NCI-H774 (cell line): Measurements from ENCODE around the gene CLSTN3.
"Not testable (repeated sequence)": the region's sequence is repeated elsewhere in the genome, so short reads cannot be mapped to it uniquely, and the experiment has no call there.

ENCODE experiments used
- DNase-seq: peaks from one replicate; lab custom pipeline; 2025; lab: John Stamatoyannopoulos, UW

The CLSTN3 gene

DNA sequence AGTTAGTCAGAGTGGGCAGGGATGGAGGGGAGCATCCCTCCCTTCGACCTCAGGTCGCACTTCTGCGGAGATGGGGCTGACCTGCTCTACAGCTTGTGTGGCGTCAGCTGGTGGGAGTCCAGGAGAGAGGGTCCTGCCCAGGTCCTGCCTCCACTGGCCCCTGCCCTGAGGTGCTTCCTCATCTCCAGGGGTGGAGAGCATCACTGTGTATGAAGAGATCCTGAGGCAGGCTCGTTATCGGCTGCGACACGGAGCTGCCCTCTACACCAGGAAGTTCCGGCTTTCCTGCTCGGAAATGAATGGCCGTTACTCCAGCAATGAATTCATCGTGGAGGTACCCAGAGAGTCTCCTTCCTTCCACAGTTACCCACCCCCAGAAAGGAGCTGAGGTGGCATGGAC is 20.2 kb downstream of the CLSTN3 start:
- no peak for DNase-seq

DNA sequence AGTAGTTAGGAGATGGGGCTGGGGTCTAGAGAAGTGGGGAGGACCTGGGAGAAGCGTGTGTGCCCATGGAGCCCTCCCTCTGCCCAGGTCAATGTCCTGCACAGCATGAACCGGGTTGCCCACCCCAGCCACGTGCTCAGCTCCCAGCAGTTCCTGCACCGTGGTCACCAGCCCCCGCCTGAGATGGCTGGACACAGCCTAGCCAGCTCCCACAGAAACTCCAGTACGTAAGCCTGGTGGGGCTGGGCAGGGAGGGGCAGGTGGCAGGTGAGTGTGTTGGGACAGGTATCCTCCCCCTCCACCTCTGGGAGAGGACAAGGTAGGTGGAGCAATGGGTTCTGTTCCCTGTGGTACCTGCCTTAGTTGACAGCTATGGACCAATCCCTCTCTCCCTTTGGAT is 20.7 kb downstream of the CLSTN3 start:
- DNase-seq = no peak

DNA sequence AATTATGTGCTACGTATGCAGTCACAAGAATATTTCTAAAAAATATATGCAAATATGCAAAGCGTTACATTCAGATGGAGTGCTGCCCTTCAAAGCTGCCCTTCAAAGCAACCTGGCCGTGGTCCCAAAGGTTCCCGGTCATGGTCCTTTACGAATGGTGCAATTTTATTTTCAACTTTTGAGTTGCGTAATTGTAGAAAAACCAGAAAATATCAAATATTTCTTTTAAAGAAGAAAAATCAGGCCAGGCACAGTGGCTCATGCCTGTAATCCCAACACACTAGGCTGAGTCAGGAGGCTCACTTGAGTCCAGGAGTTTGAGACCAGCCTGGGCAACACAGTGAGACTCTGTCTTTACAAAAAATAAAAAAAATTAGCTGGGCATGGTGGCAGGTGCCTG is 21.4 kb downstream of the CLSTN3 start:
- no peak for DNase-seq

DNA sequence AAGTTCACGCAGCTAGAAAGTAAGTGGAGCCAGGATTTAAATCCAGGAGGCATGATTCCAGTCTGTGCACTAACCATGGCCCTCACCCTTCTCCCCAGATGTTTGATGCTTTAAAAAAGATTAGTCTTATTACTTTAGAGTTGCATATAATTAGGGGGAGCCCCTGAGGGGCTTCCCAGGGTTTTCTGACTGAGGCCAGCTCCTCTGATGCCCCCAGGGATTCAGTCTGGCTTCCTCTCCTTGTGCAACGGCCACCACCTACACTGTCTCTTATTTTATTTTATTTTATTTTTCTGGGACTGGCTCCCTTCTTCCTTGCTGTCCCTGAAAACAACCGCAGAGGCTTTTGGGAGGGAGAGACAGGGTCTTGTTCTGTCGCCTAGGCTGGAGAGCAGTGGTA is 22.6 kb downstream of the CLSTN3 start:
- no peak for DNase-seq

DNA sequence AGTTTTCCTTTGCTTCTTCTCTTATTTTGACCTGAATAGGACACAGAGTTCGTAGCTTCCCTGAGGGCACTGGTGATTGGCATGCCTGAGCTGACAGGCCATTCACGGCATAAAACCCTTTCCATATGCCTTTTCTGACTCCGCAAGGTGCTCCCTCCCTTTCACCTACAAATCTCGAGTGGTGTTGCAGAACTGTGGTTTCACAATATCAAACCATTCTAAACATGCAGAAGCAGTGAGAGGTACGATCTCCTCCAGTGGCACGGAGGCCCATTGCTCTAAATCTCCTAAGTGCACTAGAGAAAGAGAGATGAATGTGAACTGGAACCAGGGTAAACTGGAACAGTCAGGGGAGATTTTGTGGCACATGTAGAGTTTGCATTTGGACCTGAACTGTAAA is 23.9 kb downstream of the CLSTN3 start:
- no peak for DNase-seq

DNA sequence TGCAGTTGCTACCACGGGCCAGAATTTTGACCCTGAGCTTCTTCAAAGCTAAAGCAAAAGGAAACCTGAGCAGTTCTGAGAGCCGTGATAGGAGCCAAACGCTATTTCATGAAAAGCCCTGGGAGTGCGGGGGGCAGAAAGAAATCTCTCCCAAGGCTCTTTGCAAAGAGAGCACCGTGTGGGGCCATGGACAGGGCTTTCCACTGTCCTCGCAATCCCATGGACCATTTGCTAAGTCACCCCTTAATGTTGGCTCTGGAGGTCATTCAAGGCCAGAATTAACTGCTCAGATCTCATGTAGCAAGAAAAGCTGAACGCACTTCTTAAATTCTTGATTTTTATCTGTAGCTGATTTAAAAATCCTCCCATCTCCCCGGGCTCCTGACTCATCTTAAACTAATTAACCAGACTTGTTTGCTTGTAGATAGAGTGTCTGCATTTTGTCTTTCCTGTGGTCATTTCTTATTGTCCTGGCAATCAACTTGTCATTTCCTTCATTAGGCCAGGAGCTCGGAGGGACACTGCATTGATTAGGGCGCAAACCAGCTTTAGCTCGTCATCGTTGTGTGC is 24.8 kb downstream of the CLSTN3 start:
- DNase-seq = no peak

DNA sequence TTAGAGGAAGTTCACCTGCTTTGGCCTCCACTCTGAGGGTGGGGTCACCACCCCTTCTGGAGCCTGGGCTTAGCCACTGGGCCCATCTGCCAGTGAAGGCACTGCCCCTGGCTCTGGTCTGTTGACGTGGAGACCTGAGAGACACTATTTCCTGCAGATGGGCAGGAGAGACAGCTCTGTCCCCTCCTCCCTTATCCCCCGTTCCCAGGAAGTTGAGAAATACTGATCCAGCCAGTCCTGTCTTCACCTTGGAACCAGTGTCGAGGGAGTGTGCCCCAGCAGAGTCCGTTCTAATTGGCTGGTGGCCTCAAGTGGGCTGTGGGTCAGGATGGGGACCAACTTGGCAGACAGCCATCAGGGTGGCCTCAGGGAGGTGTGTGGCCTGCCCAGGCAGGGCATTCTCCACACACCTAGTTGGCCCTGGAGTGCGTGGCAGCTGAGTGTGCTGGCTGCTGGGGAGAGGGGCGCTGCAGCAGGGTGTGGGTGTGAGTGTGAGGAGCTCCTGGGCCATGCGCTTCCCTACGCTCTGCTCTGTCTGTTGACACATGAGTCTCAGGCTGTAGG is 25.4 kb downstream of the CLSTN3 start:
- DNase-seq = no peak

DNA sequence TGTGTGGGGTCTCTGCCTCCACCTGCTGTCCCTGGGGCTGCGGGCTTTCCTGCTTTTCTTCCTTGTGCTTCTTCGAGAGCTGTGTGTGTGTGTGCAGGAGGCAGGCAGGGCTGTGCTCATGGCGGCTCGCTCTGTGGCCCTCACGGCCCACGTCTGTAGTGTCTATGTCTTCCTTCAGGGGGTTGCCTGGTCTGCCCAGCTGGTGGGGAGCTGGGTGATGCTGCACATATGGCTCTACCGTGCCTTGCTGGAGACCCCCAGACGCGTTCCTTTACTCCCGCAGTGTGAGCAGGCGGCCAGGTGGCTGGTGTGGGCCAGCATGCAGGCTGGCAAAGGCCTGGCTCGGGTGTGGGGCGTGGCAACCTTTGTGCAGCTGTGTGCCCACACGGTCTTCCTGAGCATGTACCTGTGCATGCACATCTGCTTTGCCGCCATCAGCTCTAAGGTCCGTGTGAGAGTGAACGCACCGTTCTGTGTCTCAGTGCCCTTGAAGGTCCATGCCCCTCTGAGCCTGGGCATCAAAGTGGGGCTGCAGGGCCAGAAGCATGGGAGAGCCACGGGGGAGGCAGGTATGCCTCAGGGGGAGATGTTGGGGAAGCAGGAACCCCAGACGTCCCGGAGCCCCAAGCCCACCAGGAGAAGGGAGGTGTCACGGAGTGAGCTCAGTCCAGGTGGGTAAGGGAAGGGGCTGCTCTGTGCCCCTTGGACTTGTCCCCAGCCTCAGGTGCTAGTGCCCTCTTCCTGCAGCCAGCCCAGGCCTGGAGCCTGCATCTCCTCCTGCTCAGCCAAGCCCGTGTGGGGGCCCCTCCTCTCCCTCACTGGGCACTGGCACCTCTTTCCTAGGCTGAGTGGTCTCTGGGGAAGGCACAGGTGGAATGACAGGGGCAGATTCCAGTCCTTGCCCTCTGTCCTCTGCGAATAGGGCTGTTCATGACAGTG is 26.4 kb downstream of the CLSTN3 start:
- DNase-seq = no peak

DNA sequence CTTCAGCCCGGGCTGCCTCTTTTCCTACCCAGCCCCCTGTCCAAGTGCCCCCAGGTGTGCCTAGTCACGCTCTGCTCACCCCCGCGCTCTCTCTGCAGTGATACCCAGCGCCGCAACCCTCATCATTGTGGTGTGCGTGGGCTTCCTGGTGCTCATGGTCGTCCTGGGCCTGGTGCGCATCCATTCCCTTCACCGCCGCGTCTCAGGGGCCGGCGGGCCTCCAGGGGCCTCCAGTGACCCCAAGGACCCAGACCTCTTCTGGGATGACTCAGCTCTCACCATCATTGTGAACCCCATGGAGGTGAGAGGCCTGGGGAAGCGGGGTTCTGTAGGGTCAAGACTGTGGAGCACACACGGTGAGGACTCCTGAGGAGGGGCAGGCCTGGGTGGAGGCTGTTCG is 27.2 kb downstream of the CLSTN3 start:
- DNase-seq = no peak

DNA sequence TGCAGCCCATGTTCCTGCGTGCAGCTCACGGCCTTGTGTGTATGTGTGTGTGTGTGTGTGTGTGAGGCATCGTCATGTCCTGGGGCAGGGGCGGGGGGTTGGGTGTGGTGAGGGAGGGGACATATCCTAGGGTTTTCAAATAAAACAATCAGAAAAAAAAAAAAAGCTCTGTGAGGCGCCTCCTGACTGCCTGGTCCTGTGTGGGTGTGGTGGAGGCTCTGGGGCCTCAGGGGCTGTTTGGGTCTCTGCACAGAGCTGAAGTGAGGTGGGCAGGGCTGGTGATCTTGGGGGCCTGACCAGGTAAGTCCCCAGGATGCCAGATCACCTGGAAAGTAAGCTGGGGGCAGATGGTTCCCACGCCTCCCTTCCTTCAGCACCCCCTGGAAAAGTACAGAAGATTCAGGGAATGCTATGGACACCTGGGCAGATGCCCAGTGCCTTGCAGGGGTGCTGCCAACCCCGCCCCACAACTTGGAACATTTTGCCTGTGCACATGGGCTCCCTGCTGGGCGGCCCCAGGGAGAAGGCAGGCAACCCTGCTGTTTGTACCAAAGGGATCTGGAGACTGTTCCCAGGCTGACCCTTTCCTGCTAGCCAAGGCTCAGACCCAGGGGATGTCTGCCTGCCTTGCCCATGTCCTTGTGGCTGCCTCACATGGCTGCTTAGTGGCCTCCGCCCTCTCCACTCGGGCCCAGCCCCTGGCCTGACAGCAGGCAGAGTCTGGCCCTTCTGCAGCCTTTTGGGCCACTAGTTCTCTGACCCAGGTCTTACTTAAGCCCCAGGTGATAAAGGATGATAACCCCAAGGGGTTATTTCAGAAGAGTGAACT is 28.8 kb downstream of the CLSTN3 start:
- no peak for DNase-seq

DNA sequence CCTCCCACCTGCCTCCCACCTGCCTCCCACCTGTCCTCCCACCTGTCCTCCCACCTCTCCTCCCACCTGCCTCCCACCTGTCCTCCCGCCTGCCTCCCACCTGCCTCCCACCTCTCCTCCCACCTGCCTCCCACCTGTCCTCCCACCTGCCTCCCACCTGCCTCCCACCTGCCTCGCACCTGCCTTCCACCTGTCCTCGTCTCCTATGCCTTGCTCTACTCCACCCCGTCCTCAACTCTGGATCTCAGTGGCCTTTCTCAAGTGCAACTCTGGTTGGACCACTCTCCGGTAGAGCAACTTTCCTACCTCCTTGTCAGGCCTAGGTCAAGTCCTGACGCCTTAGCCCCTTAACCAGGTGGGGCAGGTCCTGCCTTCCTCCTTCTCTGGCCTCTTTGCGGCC is 30.0 kb downstream of the CLSTN3 start:
- DNase-seq = no peak

DNA sequence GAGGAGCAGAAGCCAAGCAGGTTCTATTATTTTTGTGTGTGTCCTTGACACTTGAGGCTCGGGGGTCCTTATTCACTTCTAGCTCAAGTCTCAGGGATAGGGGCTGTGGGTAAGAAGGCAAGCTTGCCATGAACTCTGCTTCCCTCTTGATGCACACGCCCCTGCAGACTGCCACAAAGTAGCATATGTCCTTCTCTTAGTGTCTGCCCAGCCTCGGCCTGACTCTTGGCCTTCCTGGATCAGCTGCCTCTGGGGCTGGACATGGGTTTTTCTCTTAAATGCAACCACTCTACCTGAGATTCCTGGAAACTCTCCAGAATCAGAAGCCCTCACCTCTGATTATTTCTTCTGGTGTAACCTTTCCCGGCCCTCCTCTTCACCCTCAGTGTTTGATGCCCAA is 31.2 kb downstream of the CLSTN3 start:
- no peak for DNase-seq

DNA sequence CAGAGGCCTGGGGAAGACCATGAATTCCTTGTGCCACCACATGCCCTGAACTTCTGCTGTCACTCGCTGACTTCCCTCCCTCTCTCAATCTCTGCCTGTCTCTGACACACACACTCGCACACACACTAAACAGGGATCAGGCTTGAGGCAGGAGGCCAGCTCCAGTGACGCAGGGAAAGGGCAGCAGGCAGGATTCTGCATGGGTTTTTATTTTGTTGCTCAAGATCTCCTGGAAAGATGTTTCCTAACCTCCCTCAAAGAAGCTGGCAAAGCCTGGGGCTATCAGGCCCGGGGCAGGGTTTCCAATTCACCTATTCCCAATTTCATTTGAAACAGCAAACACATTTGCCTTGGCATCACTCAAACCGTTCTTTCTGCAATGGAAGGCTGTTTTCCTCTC is 31.6 kb downstream of the CLSTN3 start:
- no peak for DNase-seq

DNA sequence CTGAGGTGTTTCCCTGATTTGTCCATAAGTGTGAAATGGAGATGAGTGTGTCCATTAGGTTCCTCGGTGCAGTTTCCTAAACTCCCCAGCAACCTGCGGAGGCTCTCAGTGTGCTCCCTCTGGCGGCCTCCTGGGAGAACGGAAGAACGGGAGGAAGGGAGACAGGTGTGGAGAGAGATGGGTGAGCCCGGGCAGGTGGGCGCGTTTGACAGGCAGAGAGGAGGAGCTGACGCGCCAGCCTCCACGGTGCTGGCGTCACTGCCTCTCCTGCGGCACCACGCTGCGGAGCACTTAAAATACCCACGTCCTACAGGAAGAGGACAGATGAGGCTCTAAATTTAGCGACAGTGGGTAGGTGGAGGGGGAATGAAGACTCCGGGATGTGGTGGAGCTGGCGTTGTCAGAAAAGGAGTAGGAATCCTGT is 32.5 kb downstream of the CLSTN3 start:
- peak; percentile 87 for DNase-seq

DNA sequence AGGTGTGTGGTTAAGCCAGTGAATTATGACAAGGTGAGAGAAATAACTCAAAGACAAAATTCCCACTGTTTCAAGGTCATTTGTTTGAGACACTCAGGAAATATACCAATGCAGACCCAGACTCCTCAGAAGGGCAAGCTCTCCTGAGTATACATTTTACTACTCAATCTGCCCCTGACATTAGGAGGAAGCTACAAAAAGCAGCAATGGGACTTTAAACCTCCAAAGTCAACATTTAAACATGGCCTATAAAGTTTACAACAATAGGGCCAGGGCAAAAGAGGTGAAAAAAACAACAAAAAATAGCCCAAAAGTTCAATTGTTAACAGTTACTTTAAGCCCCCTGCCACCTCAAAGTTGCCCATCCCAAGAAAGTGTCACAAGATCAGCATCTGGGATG is 39.8 kb downstream of the CLSTN3 start:
- DNase-seq = no peak

DNA sequence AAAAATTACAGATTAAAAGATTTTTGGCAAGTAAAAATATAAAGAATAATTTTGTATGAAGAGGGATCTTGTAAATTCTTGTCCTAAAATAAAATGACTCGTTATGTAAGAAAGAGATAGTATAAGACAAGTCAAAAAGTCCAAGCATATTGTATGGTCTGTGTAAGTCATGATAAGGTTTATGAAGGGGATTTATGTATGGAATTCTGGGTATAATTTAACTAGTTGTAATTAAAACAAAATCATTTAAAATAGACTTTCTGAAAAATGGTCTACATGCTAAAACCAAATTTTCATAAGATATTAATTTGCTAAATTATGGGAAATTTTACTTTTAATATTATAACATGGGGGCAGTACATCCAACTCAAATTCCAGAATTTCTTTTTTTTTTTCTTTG is 41.7 kb downstream of the CLSTN3 start:
- DNase-seq = no peak

DNA sequence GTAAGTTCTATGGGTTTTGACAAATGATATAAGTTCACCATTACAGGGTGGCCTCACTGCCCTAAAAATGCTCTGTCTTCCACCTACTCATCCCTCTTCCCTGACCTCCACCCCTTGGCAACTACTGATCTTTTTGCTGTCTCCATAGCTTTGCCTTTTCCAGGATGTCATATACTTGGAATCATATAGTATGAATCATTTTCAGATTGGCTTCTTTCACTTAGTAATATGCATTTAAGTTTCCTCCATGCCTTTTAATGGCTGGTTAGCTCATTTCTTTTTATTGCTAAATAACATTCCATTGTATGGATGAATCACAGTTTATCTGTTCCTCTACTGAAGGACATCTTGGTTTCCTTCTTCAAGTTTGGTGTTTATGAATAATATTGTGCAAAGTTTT is 45.3 kb downstream of the CLSTN3 start:
- no peak for DNase-seq

DNA sequence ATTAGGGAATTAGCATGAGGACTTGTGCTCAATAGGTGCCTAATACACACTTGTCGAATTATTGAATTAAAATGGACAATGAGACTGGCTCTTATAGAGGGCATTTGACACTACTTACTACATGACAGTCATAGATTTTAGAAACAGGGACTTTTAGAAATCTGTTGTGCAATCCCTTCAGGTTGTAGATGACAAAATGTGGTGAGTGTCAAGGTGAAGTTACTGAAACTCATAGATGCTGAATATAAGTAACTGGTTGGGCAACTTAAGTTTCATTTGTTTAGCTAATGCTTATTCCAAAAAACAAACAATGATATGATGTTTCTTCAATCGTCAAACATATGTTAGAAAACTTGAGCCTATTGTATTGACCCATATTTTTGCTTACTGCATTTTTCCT is 46.4 kb downstream of the CLSTN3 start:
- no peak for DNase-seq

DNA sequence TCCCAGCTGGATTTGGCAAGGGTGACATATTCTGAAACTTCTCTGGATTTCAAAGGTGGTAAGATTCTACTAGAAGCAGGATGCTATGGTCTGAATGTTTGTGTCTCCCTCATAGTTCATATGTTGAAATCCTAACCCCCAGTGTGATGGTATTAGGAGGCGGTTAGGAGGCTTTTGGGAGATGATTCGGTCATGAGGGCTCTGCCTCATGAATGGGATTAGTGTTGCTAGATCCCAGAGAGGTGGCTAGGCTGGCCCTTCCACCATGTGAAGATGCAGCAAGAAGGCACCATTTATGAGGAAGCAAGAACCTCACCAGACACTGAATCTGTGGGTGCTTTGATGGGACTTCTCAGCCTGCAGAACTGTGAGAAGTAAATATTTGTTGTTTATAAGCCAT is 48.3 kb downstream of the CLSTN3 start:
- DNase-seq = no peak

DNA sequence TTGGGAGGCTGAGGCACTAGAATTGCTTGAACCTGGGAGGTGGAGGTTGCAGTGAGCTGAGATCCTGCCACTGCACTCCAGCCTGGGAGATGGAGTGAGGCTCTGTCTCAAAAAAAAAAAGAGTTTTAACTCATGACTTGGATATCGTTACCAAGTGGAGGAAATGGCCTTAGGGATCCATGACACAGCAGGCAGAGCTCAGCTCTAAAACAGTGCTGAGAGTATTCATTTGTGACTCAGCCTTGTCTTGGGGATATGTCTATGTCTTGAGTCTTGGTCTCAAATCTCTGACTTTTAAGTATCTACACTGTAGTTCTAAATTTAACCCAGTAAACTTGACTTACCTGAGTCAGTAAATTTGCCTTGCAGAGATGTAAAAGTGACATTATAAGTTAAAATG is 50.5 kb downstream of the CLSTN3 start:
- DNase-seq = no peak

DNA sequence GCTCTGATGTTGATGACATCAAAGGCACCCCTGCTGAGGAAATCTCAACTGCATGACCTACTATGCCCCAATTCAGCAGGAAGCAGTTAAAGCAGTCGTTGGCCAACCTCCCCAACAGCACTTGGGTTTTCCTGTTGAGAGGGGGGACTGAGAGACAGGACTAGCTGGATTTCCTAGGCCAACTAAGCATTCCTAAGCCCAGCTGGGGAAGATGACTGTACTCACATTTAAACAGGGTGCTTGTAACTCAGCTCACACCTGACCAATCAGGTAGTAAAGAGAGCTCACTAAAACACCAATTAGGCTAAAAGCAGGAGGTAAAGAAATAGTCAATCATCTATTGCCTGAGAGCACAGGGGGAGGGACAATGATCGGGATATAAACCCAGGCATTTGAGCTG is 55.9 kb downstream of the CLSTN3 start:
- not testable (repeated sequence) for DNase-seq

DNA sequence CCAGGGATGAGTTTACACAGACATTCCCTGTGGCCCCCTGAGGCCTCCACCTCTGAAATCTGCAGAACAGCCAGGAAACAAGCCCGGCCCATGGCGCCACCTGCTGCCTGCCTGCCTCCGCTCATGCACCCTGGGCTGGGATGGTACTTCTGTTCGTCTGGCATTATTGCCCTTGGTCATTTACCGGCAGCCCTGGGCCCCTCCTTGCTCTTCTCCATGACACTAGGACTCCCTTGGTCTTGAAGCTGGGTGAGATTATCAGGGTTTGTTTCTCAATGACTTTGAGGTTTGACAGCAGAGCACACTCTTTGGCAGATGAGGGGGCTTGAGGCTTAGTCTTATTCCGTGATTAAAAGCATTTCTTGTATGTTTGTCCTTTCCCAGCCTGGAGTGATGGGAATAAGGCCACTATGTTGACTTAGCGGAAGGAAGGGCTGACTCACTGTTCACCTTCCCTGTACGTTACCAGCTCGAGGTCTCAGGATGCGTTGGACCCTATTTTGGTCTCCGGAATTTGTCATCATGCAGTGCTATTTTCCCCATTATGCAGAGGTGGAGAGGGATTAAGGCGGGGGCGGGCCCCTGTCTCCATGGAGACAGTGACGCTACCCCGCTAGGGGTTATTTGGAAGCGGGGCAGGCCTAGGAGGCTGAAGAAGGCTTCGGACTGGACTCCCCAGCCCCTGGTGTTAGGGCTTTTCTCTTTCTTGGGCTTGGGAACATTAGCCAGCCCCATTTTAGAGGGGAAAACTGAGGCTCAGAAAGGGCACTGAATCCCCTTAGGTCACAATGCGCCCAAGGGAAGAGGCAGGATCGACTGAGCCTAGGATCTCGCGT is 58.6 kb downstream of the CLSTN3 start:
- DNase-seq = peak; percentile 57
